ENCODE data around the gene OR4D1. TPM values are rescaled to one million over a fixed set of nuclear protein-coding genes. Genes with fewer than 3 reads are reported as not detected.

The OR4D1 gene
- total and polyA plus RNA-seq, 7 donors, result 0.07 TPM; not detected in 6

- Histone ChIP-seq H3K9me3 (peaks cover 0 to 17% (median 9%) of the 10 kb centered on the region in 4 donors), H3K36me3 (no peaks in the 10 kb centered on the region), H3K27me3 (peaks cover 0 to 7% (median 3%) of the 10 kb centered on the region in 3 donors), H3K4me1 (no peaks in the 10 kb centered on the region), H3K4me3 (no peak overlapping the region), H3K27ac (no peak overlapping the region)
- WGBS, 2 donors, result 89 to 91% methylated on average over 3 of the region's 3 CpGs
- TF ChIP-seq POLR2A (IDR thresholded peaks at IDR 0.05) (no peak), POLR2AphosphoS5 (IDR thresholded peaks at IDR 0.05) (no peak), CTCF (IDR thresholded peaks at IDR 0.05) (no peak), EP300 (IDR thresholded peaks at IDR 0.05) (no peak)
- DNase-seq, result no peak
- intact Hi-C loops (cut with DNase I), result no loop called here
These were observed 425 bp downstream of the OR4D1 start for GRCh38 chr17:58148609-58149008.

- TF ChIP-seq CTCF (IDR thresholded peaks at IDR 0.05), result no peak
- TF ChIP-seq EP300 (IDR thresholded peaks at IDR 0.05), result no peak
- TF ChIP-seq POLR2A (IDR thresholded peaks at IDR 0.05), result no peak
- TF ChIP-seq POLR2AphosphoS5 (IDR thresholded peaks at IDR 0.05), result no peak
These were observed 2.2 kb downstream of the OR4D1 start for GRCh38 chr17:58150394-58150793.

GRCh38 chr17:58153046-58153445 is 4.9 kb downstream of the OR4D1 start:
- no peak for DNase-seq
- intact Hi-C loops (cut with DNase I), result no loop called here
- peaks cover 0 to 13% (median 10%) of the 10 kb centered on the region in 4 donors for H3K4me1 ChIP-seq
- no peak overlapping the region for H3K4me3 ChIP-seq
- WGBS, 2 donors, result 30 to 56% methylated on average over 2 of the region's 2 CpGs
- TF ChIP-seq POLR2A (IDR thresholded peaks at IDR 0.05) (no peak), POLR2AphosphoS5 (IDR thresholded peaks at IDR 0.05) (no peak), EP300 (IDR thresholded peaks at IDR 0.05) (no peak), CTCF (IDR thresholded peaks at IDR 0.05) (no peak)
- no peaks in the 10 kb centered on the region for H3K36me3 ChIP-seq
- H3K9me3 ChIP-seq, result no peaks in the 10 kb centered on the region
- no peak overlapping the region for H3K27ac ChIP-seq
- H3K27me3 ChIP-seq, result peaks cover 0 to 47% (median 22%) of the 10 kb centered on the region in 3 donors

More at GRCh38 chr17:58150394-58150793, 2.2 kb downstream of the OR4D1 start:
- Histone ChIP-seq H3K4me1 (no peaks in the 10 kb centered on the region), H3K27ac (no peak overlapping the region), H3K27me3 (peaks cover 0 to 20% (median 11%) of the 10 kb centered on the region in 3 donors), H3K4me3 (no peak overlapping the region), H3K36me3 (no peaks in the 10 kb centered on the region), H3K9me3 (peaks cover 0 to 5% (median 1%) of the 10 kb centered on the region in 4 donors)
- WGBS, 2 donors, result 52 to 76% methylated on average over 6 of the region's 6 CpGs
- no peak for DNase-seq
- intact Hi-C loops (cut with DNase I), result no loop called here

- intact Hi-C loops (cut with DNase I), result no loop called here
- no peak for TF ChIP-seq POLR2A (IDR thresholded peaks at IDR 0.05)
- TF ChIP-seq POLR2AphosphoS5 (IDR thresholded peaks at IDR 0.05), result no peak
- no peak for TF ChIP-seq EP300 (IDR thresholded peaks at IDR 0.05)
- no peak for TF ChIP-seq CTCF (IDR thresholded peaks at IDR 0.05)
- H3K4me1 ChIP-seq, result peaks cover 0 to 13% (median 10%) of the 10 kb centered on the region in 4 donors
- no peaks in the 10 kb centered on the region for H3K36me3 ChIP-seq
- H3K27me3 ChIP-seq, result peaks cover 0 to 53% (median 28%) of the 10 kb centered on the region in 3 donors
- no peak overlapping the region for H3K4me3 ChIP-seq
- DNase-seq, result no peak
- no peak overlapping the region for H3K27ac ChIP-seq
- H3K9me3 ChIP-seq, result no peaks in the 10 kb centered on the region
These were observed 5.5 kb downstream of the OR4D1 start for GRCh38 chr17:58153671-58154070.

Data from sigmoid colon (tissue), 7 donors.